DND-41 (cell line): Measurements from ENCODE around the gene MYH13.

Experiments
- ATAC-seq: fragments of 200-7000 bp; cut with Tn5 transposase; 3 replicates; pipeline ENCODE4 v1.9.1; 2021; ENCODE audit warnings: low read depth; ENCODE audit not compliant: insufficient read depth
- DNase-seq: peaks from one replicate; pipeline ENCODE4 v3.0.0-alpha.2; 2020
- H2AFZ ChIP-seq: 2 replicates; pipeline ENCODE4 v1.6.0; 2012; ENCODE audit warnings: low read depth, low read length
- H3K27ac ChIP-seq: 2 replicates; pipeline ENCODE4 v1.5.1; 2012; ENCODE audit warnings: low read length, inconsistent platforms
- H3K27me3 ChIP-seq: fragments of 200-600 bp; sonication (generic); 2 replicates; pipeline ENCODE4 v1.6.0; 2012; ENCODE audit warnings: low read length, mild to moderate bottlenecking, inconsistent platforms; ENCODE audit not compliant: insufficient read depth, poor library complexity
- H3K36me3 ChIP-seq: 2 replicates; pipeline ENCODE4 v1.5.1; 2012; ENCODE audit warnings: low read length, inconsistent platforms; ENCODE audit not compliant: insufficient read depth
- H3K4me1 ChIP-seq: 2 replicates; pipeline ENCODE4 v1.5.1; 2012; ENCODE audit warnings: mild to moderate bottlenecking, low read length; ENCODE audit not compliant: insufficient read depth
- H3K4me2 ChIP-seq: 2 replicates; pipeline ENCODE4 v1.6.0; 2012; ENCODE audit warnings: mild to moderate bottlenecking, moderate library complexity, low read length, inconsistent platforms; ENCODE audit not compliant: insufficient read depth
- H3K4me3 ChIP-seq, 2 experiments: fragments of 200-600 bp in 1 of 2; shearing (Covaris generic) in 1 of 2; 2 replicates each; pipeline ENCODE4 v1.5.1; 2012 to 2016; ENCODE audit warnings: inconsistent platforms in 2 of 2, low read length in 2 of 2, mild to moderate bottlenecking in 2 of 2, low read depth in 1 of 2, moderate library complexity in 1 of 2
- H3K79me2 ChIP-seq: 2 replicates; pipeline ENCODE4 v1.6.0; 2012; ENCODE audit warnings: low read length, inconsistent platforms; ENCODE audit not compliant: insufficient read depth
- H3K9ac ChIP-seq: 2 replicates; pipeline ENCODE4 v1.6.0; 2012; ENCODE audit warnings: low read depth, mild to moderate bottlenecking, inconsistent platforms, low read length, moderate library complexity
- H3K9me3 ChIP-seq: 2 replicates; pipeline ENCODE4 v1.5.1; 2012; ENCODE audit warnings: low read length, moderate library complexity, mild to moderate bottlenecking, inconsistent platforms; ENCODE audit not compliant: insufficient read depth, severe bottlenecking
- H4K20me1 ChIP-seq: 2 replicates; pipeline ENCODE4 v1.6.0; 2012; ENCODE audit warnings: low read length; ENCODE audit not compliant: insufficient read depth
- EZH2 ChIP-seq: IDR thresholded peaks from 3 replicates; pipeline ENCODE4 v1.6.1; 2012; ENCODE audit warnings: borderline replicate concordance, low read depth, mild to moderate bottlenecking, moderate library complexity, low read length, inconsistent platforms; ENCODE audit not compliant: severe bottlenecking
- TF ChIP-seq, protein P1 (sequence below): IDR thresholded peaks from 2 replicates; pipeline ENCODE4 v1.5.1; 2012; ENCODE audit warnings: borderline replicate concordance, low read length, moderate library complexity, mild to moderate bottlenecking; ENCODE audit not compliant: poor library complexity, severe bottlenecking; ENCODE audit errors: extremely low read depth

MYH13 gene

DNA sequence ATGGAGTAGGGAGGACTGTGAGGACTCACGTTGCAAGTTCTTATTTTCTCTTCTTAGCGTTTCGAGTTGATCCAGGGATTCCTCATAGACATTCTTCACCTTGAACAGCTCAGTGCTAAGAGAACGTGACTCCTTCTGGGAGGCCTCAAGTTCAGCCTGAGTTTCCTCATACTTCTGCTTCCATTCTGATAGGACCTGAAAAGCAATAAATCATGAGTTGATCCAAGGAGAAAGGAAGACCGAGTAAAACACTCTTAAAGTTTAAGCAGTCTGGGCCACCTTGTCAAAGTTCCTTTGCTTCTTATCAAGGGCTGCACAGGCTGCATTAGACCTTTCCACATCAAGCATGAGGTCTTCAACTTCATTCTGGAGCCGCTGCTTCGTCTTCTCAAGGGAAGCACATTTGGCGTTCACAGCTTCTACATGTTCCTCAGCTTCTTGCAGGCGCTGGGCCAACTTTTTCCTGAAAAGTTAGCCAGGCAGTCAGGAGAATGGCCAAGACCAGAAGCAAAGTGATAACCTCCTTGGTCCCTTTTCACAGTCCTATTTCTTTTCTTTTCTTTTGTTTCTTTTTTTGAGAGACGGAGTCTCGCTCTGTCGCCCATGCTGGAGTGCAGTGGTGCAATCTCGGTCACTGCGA lies 23.8 kb upstream of the MYH13 start:
- Histone ChIP-seq H3K36me3 (no peaks in the 10 kb centered on the region), H3K4me2 (no peak overlapping the region), H3K27me3 (peaks cover 9% of the 10 kb centered on the region), H2AFZ (no peak overlapping the region), H3K79me2 (no peaks in the 10 kb centered on the region), H3K4me3 (no peak overlapping the region), H3K9ac (no peak overlapping the region), H4K20me1 (no peaks in the 10 kb centered on the region), H3K9me3 (no peaks in the 10 kb centered on the region), H3K4me1 (no peaks in the 10 kb centered on the region), H3K27ac (no peak overlapping the region)
- no peak for TF ChIP-seq EZH2
- TF ChIP-seq, protein P1, sequence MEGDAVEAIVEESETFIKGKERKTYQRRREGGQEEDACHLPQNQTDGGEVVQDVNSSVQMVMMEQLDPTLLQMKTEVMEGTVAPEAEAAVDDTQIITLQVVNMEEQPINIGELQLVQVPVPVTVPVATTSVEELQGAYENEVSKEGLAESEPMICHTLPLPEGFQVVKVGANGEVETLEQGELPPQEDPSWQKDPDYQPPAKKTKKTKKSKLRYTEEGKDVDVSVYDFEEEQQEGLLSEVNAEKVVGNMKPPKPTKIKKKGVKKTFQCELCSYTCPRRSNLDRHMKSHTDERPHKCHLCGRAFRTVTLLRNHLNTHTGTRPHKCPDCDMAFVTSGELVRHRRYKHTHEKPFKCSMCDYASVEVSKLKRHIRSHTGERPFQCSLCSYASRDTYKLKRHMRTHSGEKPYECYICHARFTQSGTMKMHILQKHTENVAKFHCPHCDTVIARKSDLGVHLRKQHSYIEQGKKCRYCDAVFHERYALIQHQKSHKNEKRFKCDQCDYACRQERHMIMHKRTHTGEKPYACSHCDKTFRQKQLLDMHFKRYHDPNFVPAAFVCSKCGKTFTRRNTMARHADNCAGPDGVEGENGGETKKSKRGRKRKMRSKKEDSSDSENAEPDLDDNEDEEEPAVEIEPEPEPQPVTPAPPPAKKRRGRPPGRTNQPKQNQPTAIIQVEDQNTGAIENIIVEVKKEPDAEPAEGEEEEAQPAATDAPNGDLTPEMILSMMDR, result no peak
- ATAC-seq (no peak), DNase-seq (no peak)

- H3K79me2 ChIP-seq, result no peaks in the 10 kb centered on the region
- H3K4me2 ChIP-seq, result no peak overlapping the region
- DNase-seq, result no peak
- ATAC-seq, result no peak
- H3K36me3 ChIP-seq, result no peaks in the 10 kb centered on the region
- H3K4me3 ChIP-seq, result no peak overlapping the region
- no peak overlapping the region for H3K27ac ChIP-seq
- H3K9ac ChIP-seq, result no peak overlapping the region
- no peaks in the 10 kb centered on the region for H4K20me1 ChIP-seq
- TF ChIP-seq, protein P1, result no peak
- no peak for TF ChIP-seq EZH2
- no peaks in the 10 kb centered on the region for H3K9me3 ChIP-seq
- H3K4me1 ChIP-seq, result no peaks in the 10 kb centered on the region
- H3K27me3 ChIP-seq, result peaks cover 16% of the 10 kb centered on the region
- no peak overlapping the region for H2AFZ ChIP-seq
Measured at GRCh38 chr17:10394201-10394887, 21.5 kb upstream of the MYH13 start.

- Histone ChIP-seq H3K27ac (no peak overlapping the region), H2AFZ (no peak overlapping the region), H3K27me3 (peaks cover 16% of the 10 kb centered on the region), H3K79me2 (no peaks in the 10 kb centered on the region), H3K4me1 (no peaks in the 10 kb centered on the region), H4K20me1 (no peaks in the 10 kb centered on the region), H3K9me3 (no peaks in the 10 kb centered on the region), H3K9ac (no peak overlapping the region), H3K4me2 (no peak overlapping the region), H3K36me3 (no peaks in the 10 kb centered on the region), H3K4me3 (no peak overlapping the region)
- ATAC-seq (no peak), DNase-seq (no peak)
- TF ChIP-seq EZH2, result no peak
- TF ChIP-seq, protein P1, result no peak
Measured at GRCh38 chr17:10392880-10393279, 20.1 kb upstream of the MYH13 start.
